GM13977 (cell line): ENCODE results near the gene DIP2B.
A peak's percentile ranks its signal among the peaks of the same experiment; 100 is the strongest.

Experiments used
- DNase-seq: peaks from one replicate; pipeline ENCODE4 v3.0.0; 2012; ENCODE audit warnings: low spot score
- CTCF ChIP-seq: IDR thresholded peaks from 2 replicates; pipeline ENCODE4 v1.5.1; 2012; ENCODE audit warnings: mild to moderate bottlenecking, control low read depth; ENCODE audit not compliant: insufficient read depth; ENCODE audit errors: extremely low read depth, missing control alignments
- in situ Hi-C: fragments of 300-500 bp; cut with MboI; formaldehyde crosslinking; loops from one replicate; pipeline ENCODE4 v1.12.0; 2022; ENCODE audit warnings: low sequenced_read_pairs, low pct_unique_long_range_greater_than_20kb, mixed read lengths, inconsistent platforms; ENCODE audit not compliant: unreplicated experiment

Gene DIP2B

GRCh38 chr12:50504798-50505674 is at the start of gene DIP2B:
Gene DIP2B, plus strand, starts transcription at chr12:50504985. Its CDS starts 156 bp downstream, at chr12:50505141.
- peak; percentile 89 for DNase-seq
- in situ Hi-C loops = loop anchor here (10.0 to 25.0 kb wide), 2 partner anchors 130 to 832 kb away; partner anchors contain the start of gene CELA1
- peak; percentile 96 for TF ChIP-seq CTCF

- in situ Hi-C loops = no loop called here
- no peak for TF ChIP-seq CTCF
- no peak for DNase-seq
Measured at GRCh38 chr12:50458606-50459005, 46.2 kb upstream of the DIP2B start.

- no peak for DNase-seq
- TF ChIP-seq CTCF = no peak
- in situ Hi-C loops = no loop called here
Measured at GRCh38 chr12:50467439-50467838, 37.3 kb upstream of the DIP2B start.

- in situ Hi-C loops = no loop called here
- TF ChIP-seq CTCF = no peak
- DNase-seq = peak; percentile 21
Measured at GRCh38 chr12:50477241-50477832, 27.4 kb upstream of the DIP2B start.

GRCh38 chr12:50482571-50482970 is 22.2 kb upstream of the DIP2B start:
- in situ Hi-C loops = no loop called here
- DNase-seq = no peak
- TF ChIP-seq CTCF = no peak

GRCh38 chr12:50483488-50483887 is 21.3 kb upstream of the DIP2B start:
- in situ Hi-C loops = no loop called here
- DNase-seq = no peak
- TF ChIP-seq CTCF = no peak
